Amniotic epithelial cell (primary cell): ENCODE data around the gene IPO13.

Experiments
- DNase-seq: peaks from one replicate; pipeline ENCODE4 v3.0.0-alpha.2; 2010; ENCODE audit warnings: low read depth

IPO13 gene

GRCh38 chr1:43930168-43930948 is 16.4 kb upstream of the IPO13 start:
- DNase-seq: no peak

DNA sequence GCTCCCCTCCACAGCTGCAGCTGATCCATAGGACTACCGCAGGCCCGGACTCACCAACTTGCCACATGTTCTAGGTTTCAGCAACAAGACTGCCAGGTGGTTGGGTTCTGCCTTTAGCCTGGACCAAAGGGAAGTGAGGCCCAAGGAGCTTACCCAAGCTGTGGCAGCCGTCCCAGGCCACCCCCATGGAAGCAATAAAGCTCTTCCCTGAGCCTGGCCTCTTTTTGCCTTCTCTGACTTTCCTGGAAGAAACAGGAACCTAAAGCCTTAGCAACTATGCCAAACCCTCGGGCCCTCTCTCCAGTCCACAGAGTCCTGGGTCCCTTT is 15.8 kb upstream of the IPO13 start:
- no peak for DNase-seq

GRCh38 chr1:43931711-43932660 is 14.8 kb upstream of the IPO13 start:
- DNase-seq: no peak

DNA sequence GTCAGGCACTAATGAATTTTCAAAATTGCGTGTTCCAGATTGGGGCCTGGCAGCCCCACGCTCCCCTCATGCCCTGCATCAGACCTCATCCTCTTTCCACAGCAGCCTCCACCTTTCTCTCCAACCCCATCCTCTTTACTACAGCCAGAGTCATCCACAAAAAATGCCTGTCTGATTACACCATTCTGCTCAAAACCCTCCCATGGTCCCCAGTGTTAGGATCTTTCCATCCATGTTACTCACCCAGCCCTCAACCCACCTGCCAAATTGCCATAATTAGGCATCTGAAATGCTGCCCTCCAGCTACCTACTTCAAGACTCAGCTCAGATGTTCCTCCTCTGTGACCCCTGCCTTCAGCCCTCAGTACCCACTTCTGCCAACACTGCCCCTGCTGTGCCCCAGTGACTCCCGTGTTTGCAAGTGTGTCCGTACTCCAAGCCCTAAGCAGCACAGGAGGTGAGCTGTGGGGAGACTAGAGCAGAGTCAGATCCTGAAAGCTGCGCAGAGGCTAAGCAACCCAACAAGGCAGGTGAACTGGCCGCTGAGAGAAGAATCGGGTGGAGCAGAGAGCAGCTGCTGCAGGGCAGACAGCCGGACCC is 13.9 kb upstream of the IPO13 start:
- DNase-seq: peak; percentile 40

DNA sequence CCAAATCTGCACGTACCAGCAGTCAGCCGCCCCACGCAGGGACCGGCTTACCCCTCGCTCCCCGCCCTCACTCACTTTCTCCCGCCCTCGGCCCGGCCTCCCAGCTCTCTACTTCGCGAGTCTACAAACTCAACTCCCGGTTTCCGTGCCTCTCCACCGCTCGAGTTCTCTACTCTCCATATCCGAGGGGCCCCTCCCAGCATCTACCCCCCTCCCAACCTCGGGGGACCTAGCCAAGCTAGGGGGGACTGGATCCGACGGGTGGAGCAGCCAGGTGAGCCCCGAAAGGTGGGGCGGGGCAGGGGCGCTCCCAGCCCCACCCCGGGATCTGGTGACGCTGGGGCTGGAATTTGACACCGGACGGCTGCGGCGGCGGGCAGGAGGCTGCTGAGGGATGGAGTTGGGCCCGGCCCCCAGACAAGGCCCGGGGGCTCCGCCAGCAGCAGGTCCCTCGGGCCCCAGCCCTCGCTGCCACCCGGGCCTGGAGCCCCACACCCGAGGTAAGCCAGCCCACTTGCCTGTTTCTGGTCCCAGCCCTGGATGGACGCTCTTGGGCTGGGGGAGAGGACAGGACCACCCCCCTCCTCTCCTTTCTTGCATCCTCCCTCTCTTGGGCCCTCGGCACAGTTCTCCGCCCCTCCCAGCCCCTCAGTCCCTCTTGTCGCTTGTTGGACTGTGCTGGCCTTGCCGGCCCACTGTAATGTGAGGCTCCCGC is 13.2 kb upstream of the IPO13 start, which contains the start of gene ARTN:
ARTN (plus strand) TSS at position 416 of the 715 bp plus-strand sequence. CDS start 1,856 bp downstream, outside the sequence.
- DNase-seq: no peak

- DNase-seq: peak; percentile 37
Measured at GRCh38 chr1:43934101-43934985, 12.4 kb upstream of the IPO13 start.

GRCh38 chr1:43934986-43935324 is 11.8 kb upstream of the IPO13 start:
- no peak for DNase-seq

DNA sequence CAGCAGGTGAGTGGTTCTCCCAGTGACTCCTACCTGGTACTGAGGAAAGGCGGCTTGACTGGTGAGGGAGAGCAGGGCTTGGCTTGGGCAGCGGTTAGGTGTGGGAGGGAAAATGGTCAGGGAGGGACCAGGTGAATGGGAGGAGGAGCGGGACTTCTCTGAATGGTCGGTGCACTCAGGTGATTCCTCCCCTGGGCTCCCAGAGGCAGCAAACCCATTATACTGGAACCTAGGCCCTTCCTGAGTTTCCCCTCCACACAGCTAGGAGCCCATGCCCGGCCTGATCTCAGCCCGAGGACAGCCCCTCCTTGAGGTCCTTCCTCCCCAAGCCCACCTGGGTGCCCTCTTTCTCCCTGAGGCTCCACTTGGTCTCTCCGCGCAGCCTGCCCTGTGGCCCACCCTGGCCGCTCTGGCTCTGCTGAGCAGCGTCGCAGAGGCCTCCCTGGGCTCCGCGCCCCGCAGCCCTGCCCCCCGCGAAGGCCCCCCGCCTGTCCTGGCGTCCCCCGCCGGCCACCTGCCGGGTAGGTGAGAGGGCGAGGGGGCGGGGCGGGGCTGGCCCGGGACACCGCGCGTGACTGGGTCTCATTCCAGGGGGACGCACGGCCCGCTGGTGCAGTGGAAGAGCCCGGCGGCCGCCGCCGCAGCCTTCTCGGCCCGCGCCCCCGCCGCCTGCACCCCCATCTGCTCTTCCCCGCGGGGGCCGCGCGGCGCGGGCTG is 10.9 kb upstream of the IPO13 start:
- DNase-seq: no peak

DNA sequence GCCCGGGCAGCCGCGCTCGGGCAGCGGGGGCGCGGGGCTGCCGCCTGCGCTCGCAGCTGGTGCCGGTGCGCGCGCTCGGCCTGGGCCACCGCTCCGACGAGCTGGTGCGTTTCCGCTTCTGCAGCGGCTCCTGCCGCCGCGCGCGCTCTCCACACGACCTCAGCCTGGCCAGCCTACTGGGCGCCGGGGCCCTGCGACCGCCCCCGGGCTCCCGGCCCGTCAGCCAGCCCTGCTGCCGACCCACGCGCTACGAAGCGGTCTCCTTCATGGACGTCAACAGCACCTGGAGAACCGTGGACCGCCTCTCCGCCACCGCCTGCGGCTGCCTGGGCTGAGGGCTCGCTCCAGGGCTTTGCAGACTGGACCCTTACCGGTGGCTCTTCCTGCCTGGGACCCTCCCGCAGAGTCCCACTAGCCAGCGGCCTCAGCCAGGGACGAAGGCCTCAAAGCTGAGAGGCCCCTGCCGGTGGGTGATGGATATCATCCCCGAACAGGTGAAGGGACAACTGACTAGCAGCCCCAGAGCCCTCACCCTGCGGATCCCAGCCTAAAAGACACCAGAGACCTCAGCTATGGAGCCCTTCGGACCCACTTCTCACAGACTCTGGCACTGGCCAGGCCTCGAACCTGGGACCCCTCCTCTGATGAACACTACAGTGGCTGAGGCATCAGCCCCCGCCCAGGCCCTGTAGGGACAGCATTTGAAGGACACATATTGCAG is 10.2 kb upstream of the IPO13 start:
- no peak for DNase-seq

- no peak for DNase-seq
Measured at GRCh38 chr1:43937179-43937865, 9.4 kb upstream of the IPO13 start.

- DNase-seq: no peak
Measured at GRCh38 chr1:43938383-43938782, 8.4 kb upstream of the IPO13 start.

DNA sequence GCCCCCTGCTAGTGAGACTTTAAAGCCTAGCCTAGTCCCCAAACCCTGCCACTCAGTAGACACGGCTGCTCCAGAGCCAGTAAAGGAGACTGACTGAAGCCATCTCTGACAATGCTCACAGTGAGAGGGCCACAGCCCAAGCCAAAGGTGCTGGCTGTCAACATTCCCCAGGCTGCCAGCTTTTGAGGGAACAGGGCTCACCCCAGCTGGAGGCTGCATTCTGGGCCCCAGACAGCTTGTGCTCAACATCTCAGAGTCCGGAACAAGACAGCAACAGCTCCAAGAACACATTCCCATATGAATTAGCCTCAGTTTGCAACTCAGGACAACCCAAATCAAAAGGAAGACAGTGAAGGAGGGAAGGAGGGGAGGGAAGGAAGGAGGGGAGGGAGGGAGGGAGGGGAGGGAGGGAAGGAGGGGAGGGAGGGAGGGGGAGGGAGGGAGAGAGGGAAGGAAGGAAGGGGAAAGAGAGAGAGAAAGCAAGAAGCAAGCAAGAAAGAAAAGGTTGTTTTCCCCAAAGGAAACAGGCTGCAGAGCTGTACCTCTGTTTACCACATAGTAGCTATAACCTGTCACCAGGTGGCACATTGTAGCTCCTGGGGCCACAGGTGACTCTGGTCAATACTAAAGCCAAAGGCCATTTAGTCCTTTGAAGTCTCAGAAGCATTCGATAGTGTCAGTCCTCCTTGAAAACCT is 7.7 kb upstream of the IPO13 start:
- no peak for DNase-seq

DNA sequence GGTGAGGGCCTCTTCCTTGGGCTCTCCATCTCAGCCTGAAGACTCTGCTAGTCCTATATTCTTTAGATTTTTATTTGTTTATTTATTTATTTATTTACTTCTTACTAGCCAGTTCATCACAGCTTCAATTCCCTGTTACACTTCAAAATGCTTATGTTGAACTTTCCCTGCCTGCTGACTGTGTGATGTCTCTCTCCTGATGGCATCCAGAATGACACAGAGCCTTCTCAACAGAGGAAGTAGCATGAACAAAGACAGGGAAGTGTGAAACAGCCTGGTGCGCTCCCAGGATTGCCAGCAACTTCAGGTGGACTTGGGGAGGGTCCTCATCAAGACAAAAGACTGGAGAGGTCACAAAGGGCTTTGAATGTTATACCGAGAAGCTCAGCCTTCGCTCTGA is 4.3 kb upstream of the IPO13 start:
- no peak for DNase-seq

- DNase-seq: no peak
Measured at GRCh38 chr1:43944860-43945259, 1.9 kb upstream of the IPO13 start.

GRCh38 chr1:43945674-43946235 is 995 bp upstream of the IPO13 start:
- no peak for DNase-seq

DNA sequence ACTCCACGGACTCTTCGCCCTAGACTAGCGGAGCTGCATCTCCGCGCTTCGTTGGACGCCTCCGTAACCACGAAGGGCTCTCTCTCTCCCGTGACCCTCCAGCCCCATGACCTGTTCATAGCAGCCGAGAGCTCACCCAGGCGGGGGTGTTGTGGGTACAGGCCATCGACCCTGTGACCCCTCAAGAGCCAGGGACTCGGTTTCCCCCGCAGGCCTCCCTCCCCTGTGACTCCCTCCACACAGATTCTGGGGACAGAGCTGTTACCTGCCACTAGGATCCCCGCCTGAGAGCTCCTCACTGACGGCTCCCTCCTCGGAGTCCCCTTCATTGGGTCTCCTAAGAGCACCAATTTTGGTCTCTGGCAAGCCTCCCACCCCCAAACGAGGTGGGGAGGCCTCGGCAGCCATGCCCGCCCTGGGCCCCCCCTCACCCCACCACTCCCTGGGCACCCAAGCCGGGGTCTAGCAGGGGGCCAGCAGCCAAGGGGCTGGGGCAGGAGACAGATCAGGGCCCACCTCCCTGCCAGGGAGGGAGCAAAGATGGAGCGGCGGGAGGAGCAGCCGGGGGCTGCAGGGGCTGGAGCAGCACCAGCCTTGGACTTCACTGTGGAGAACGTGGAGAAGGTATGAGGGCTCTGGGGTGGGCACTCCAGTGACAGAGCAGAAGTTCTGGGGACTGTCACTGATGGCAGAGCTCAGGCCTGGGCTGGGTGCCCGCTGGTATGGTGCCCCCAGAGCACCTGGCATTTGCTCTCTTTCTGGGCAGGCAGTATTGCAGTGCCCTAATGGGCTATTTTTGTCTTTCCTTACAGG is 517 bp downstream of the IPO13 start:
- no peak for DNase-seq

GRCh38 chr1:43947874-43948437 is 1.2 kb downstream of the IPO13 start:
- DNase-seq: no peak
